HG02943 (cell line): ENCODE results near the gene GOLGA8N.
"Not testable (repeated sequence)": the region's sequence is repeated elsewhere in the genome, so short reads cannot be mapped to it uniquely, and the experiment has no call there.

Experiments used
- ATAC-seq: cut with Tn5 transposase; IDR thresholded peaks from one replicate; pipeline ENCODE4 v1.9.1; 2021; ENCODE audit warnings: mild to moderate bottlenecking, low read depth, moderate library complexity; ENCODE audit not compliant: unreplicated experiment

GOLGA8N gene

GRCh38 chr15:32593151-32593550, at the start of gene GOLGA8N:
GOLGA8N (plus strand) TSS chr15:32593456.
- ATAC-seq, result not testable (repeated sequence)

GRCh38 chr15:32543456-32543855, 49.8 kb upstream of the GOLGA8N start:
- not testable (repeated sequence) for ATAC-seq

GRCh38 chr15:32545129-32545528, 48.1 kb upstream of the GOLGA8N start:
- ATAC-seq, result not testable (repeated sequence)

GRCh38 chr15:32554587-32554986, 38.7 kb upstream of the GOLGA8N start:
- ATAC-seq, result not testable (repeated sequence)

GRCh38 chr15:32562198-32562597, 31.1 kb upstream of the GOLGA8N start:
- not testable (repeated sequence) for ATAC-seq

- ATAC-seq, result not testable (repeated sequence)
These were observed 24.3 kb upstream of the GOLGA8N start for GRCh38 chr15:32568988-32569387.

GRCh38 chr15:32578482-32578881, 14.8 kb upstream of the GOLGA8N start:
- not testable (repeated sequence) for ATAC-seq

GRCh38 chr15:32585844-32586243, 7.4 kb upstream of the GOLGA8N start:
- not testable (repeated sequence) for ATAC-seq

- not testable (repeated sequence) for ATAC-seq
These were observed 16.3 kb downstream of the GOLGA8N start for GRCh38 chr15:32609518-32609917.

GRCh38 chr15:32610719-32611118, 17.5 kb downstream of the GOLGA8N start:
- not testable (repeated sequence) for ATAC-seq

GRCh38 chr15:32614712-32615050, 21.4 kb downstream of the GOLGA8N start:
- ATAC-seq, result peak; percentile 27

- peak; percentile 64 for ATAC-seq
These were observed 22.0 kb downstream of the GOLGA8N start, which contains the start of gene ARHGAP11A for GRCh38 chr15:32615051-32615870. ARHGAP11A (plus strand) TSS chr15:32615504; CDS start chr15:32616212, 708 bp downstream.

- ATAC-seq, result peak; percentile 10
These were observed 22.7 kb downstream of the GOLGA8N start for GRCh38 chr15:32615871-32616426.

GRCh38 chr15:32636410-32636809, 43.2 kb downstream of the GOLGA8N start:
- no peak for ATAC-seq

- no peak for ATAC-seq
These were observed 43.8 kb downstream of the GOLGA8N start for GRCh38 chr15:32636908-32637567.

- ATAC-seq, result no peak
These were observed 44.4 kb downstream of the GOLGA8N start for GRCh38 chr15:32637704-32638103.

- ATAC-seq, result no peak
These were observed 48.3 kb downstream of the GOLGA8N start, which contains the start of gene SCG5 for GRCh38 chr15:32641517-32642059. SCG5 (plus strand) TSS chr15:32641710; CDS start chr15:32643593, 1,883 bp downstream.

GRCh38 chr15:32642667-32643435, 49.6 kb downstream of the GOLGA8N start:
- ATAC-seq, result no peak

GRCh38 chr15:32643907-32644445, 50.7 kb downstream of the GOLGA8N start:
- ATAC-seq, result no peak

GRCh38 chr15:32646291-32646690, 53.0 kb downstream of the GOLGA8N start:
- ATAC-seq, result no peak
